Measurements from ENCODE around the gene FGFR4.

- TF ChIP-seq CTCF (IDR thresholded peaks at IDR 0.05) (no peak), POLR2A (IDR thresholded peaks at IDR 0.05) (no peak)
Observed at GRCh38 chr5:177142098-177142611, 55.4 kb downstream of the FGFR4 start.

All from esophagus squamous epithelium (tissue), 4 donors.